Kidney capillary endothelial cell (primary cell): Measurements from ENCODE around the gene DOK7.

Experiments used
- DNase-seq: peaks from one replicate; pipeline ENCODE4 v3.0.0-alpha.2; 2018; ENCODE audit warnings: low spot score

DOK7 gene, protein sequence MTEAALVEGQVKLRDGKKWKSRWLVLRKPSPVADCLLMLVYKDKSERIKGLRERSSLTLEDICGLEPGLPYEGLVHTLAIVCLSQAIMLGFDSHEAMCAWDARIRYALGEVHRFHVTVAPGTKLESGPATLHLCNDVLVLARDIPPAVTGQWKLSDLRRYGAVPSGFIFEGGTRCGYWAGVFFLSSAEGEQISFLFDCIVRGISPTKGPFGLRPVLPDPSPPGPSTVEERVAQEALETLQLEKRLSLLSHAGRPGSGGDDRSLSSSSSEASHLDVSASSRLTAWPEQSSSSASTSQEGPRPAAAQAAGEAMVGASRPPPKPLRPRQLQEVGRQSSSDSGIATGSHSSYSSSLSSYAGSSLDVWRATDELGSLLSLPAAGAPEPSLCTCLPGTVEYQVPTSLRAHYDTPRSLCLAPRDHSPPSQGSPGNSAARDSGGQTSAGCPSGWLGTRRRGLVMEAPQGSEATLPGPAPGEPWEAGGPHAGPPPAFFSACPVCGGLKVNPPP

DNA sequence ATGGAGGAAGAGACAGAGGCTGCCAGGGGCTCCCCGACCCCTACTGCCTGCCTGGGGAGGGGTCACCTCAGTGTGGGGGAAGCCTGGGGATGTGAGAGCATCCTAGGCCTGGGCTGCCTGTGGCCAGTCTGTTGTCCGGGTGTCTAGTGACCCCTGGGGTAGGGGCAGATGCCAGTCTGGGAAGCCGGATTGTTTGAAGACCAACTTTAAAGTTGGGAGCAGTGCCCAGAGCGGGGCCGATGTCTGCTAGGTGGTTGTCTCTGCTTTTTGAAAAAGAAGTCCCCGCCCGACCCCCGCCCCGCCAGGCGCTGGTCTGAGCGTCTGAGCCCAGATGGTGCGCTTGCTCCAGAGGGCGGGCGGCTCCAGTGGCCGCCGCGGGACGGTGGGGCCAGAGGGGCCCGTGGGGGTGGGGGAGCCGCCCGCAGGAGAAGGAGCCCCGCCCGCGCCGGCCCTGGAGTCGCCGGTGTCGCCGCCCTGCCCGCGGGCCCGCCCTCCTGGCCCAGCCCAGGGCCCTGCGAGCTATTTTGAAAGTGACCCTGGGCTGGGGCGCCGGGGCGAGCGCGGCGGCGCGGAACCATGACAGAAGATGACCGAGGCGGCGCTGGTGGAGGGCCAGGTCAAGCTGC, at the start of gene DOK7:
Gene DOK7, plus strand, starts transcription at position 517 of the 626 bp plus-strand sequence. Its CDS starts 70 bp downstream, at position 587.
- DNase-seq, result no peak

DNA sequence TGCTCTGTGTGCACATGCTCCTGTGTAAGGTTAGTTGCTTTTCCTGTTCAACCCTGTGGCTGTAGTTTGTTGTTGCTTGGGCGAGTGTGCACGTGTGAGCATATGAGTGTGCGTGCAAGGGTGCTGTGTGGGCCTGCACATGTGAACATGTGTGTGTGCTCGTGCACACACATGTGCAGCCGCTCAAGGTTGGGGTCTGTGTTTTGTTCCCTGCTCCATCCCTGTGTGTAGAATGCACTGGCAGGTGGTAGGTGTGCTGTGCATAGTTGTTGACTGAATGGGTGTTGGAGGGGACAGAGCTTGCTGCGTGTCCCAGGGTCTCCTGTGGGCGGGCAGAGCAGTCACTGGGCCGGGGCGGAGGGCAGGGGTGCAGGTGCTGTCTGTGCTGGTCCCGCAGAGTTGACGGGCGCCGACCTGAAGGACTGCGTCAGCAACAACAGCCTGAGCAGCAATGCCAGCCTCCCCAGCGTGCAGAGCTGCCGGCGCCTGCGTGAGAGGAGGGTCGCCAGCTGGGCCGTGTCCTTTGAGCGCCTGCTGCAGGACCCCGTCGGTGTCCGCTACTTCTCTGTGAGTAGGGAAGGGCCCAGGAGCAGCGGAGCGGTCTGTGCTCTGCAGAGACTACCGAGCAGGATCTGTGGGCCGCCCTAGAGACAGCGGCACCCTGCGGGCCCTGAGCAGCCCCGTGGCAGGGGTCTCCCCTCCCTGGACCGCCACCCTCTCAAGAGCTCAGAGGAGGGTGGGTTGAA, 49.3 kb upstream of the DOK7 start:
- DNase-seq, result no peak

DNA sequence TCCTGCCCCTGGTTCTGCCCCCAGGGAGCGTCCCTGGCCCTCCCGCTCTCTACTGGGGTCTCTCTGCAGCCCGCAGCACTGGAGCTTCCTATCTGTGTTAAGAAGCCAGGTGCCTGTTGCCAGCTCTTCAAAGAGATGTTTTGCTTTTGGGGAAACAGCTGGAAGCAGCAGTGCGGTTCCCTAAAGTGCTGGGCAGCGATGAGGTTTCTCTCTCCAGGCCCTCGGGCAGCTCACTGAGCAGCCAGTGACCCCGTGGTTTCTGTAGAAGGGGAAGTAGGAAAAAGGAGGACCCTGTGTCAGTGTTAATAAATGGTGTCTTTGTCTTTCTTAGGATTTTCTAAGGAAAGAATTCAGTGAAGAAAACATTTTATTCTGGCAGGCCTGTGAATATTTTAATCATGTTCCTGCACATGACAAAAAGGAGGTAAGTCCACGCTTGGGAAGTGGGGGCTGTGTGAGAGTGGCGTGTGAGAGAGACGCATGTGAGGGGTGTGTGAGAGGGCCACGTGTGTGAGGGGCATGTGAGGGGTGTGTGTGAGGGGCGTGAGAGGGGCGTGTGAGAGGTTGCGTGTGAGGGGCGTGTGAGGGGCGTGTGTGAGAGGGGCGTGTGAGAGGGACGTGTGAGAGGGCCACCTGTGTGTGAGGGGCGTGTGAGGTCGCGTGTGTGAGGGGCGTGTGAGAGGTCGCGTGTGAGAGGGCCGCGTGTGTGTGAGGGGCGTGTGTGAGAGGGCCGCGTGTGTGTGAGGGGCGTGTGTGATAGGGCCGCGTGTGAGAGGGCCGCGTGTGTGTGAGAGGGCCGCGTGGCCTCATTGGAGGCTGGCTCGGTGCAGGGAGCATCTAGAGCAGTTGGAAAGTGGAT, 48.5 kb upstream of the DOK7 start:
- no peak for DNase-seq

DNA sequence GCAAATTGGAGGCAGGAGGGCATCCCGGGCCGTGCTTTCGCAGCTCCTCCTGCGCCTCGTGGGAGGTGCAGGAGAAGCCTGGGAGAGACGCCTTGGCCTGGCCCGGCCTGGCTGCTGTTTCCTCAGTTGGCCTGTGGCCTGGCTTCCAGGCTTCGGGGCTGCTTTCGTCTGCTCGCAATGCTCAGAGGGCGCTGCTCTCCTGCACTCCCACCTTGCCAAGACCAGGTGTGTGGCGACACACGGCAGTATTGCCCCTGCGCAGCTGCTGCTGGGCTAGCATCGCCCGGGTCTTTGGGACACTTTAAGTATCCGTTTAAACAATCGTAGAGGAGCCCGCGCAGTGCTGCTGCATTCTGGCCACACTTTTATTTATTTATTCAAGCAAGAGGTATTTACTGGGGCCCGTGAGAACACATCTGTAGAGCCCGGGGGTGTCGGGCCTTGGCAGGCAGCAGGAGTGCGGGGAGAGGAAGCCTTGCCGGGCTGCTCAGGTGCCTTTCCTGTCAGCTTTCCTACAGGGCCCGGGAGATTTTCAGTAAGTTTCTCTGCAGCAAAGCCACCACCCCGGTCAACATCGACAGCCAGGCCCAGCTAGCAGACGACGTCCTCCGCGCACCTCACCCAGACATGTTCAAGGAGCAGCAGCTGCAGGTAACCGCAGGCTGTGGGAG, 47.5 kb upstream of the DOK7 start:
- no peak for DNase-seq

DNA sequence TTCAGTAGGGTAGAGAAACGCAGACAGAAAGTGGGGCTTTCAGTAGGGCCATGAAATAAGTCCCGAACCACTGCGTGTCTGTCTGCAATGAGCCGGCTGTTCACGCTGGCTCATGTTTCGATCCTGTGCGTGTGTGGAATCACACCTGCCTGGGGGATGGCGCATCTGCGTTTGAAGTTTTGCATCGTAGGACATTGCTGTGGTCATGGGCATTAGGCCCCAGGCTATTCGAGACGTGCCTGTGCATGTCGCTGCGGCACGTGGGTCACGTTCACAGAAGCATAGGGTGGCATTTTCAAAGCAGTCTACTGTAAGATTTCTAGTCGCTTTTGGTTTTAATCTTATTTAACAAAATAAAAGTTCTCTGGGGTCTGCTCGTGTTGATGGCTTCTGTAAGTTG, 46.8 kb upstream of the DOK7 start:
- no peak for DNase-seq

DNA sequence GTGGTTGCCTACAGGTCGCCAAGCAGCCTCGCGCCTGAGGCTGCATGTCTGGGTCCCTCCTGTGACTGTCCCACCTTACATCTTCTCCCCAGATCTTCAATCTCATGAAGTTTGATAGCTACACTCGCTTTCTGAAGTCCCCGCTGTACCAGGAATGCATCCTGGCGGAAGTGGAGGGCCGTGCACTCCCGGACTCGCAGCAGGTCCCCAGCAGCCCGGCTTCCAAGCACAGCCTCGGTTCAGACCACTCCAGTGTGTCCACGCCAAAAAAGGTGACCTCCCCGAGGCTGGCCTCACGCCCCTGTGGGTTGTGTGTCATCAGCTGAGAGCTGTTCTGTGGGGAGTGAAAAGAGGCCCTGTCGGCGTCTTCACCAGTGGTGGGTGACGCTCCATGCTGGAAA, 46.3 kb upstream of the DOK7 start:
- no peak for DNase-seq

DNA sequence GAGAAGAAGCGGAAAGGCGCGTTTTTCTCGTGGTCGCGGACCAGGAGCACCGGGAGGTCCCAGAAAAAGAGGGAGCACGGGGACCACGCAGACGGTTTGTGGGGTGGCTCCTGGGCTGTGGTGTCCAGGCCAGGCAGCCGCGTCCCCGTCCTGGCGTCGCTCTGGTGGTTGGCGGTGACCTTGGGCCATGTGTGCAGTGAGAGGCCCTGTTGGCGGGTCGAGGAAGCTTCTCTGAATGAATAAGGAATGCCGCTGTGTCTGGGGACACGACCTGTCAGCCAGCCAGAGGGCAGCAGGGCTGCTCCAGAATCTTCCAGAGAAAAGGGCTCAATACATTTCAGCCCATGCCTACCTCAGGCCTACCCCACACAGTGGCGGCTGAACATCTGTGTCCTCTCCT, 45.7 kb upstream of the DOK7 start:
- DNase-seq, result no peak

DNA sequence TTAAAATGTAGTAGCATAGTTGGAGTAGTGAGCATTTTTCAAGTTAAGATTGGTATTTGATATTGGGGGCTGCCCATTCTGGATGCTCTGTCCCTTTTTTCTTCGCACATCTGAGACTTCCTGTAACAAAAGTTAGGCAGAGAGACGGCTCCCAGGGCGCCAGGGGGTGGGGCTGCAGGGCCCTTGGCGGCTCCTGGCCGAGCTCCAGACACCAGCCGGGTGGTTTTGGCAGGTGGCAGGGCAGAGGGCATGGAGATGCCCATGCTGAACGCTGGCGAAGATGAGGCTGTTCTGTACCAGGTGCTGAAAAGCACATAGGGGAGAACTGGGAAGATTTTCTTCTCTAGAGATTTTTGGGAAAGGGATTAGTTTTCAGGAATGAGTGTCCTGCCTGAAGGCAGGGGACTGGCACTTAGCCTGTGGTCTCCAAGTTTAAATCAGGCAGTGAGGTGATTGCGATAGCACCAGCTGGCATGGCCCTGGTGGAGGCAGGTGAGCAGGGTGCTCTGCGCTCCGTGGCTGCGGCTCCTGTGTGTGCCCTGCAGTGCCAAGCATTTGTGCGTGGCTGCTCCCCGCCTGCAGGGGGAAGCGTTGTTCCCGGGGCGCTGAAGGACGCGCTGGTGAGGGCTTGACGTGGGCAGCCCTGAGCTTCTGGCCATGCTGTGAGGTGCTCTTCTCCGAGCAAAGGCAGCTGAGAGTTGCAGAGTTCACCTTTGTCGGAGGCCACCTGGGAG, 44.9 kb upstream of the DOK7 start:
- DNase-seq, result no peak

DNA sequence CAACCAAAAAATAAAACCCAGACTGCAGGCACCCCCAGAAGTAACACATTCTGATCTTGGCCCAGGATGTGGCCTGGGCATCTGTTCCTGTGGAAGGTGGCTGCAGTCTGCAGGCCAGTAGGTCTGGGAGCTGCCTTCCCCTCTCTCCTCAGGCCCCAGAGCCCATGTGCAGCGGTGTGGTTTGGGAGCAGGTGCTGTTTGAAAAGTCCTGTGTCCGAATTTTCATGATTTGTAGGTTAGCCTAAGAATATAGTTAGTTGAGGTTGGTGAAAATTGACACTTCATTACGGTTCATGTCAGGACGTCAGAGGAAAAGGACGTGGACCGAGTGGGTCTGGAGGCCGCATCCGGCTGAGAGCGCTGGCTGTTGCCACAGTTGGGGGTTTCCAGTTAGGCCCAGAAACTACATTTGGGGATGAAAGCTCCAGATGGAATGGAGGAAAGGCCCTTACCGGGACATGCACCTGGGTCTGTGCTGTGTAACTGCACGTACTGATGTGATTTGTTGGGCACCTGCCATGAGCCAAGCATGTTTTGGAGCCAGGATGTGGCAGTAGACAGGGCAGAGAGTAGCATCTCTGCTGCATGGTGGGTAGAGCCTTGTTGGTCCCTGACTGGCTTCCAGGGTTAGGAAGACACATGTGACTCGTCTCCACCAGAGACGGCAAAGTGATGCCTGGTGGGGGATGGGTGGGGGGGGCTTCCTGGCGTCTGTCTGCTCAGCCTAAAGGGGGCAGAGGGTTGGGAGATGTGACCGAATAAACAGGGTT, 43.1 kb upstream of the DOK7 start:
- no peak for DNase-seq

DNA sequence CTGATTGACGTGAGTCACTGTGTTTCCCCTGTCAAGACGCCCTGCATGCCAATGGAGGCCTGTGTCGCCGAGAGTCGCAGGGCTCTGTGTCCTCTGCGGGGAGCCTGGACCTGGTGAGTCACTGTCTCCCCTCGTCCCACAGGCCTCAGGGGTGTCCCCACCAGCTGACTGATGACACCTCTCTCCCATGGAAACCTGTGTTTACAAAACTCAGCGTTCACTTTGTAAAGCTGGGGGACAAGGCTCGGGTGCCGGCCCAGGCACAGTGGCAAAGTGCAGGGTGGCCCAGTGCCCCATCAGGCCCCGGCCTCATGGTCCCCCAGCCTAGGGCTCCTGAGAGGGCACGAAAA, 42.5 kb upstream of the DOK7 start:
- DNase-seq, result no peak

DNA sequence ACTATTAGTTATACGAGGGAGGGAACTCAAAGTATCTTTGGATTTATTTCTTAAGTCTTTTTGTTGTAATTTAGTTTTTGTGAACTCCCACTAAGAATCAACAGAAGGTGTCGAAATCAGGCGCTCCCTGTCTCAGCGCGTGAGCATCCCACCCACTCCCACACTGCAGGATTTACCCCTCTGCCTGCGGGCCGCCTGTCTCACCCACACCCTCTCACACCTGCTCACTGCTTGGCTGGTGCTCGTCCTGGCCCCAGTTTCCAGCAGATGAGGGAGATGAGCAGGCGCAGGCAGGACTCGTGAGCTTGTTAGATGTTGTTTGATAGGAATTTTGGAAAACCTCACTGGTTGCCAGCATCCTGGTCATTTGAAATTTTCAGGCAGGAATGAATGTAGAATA, 42.1 kb upstream of the DOK7 start:
- no peak for DNase-seq

DNA sequence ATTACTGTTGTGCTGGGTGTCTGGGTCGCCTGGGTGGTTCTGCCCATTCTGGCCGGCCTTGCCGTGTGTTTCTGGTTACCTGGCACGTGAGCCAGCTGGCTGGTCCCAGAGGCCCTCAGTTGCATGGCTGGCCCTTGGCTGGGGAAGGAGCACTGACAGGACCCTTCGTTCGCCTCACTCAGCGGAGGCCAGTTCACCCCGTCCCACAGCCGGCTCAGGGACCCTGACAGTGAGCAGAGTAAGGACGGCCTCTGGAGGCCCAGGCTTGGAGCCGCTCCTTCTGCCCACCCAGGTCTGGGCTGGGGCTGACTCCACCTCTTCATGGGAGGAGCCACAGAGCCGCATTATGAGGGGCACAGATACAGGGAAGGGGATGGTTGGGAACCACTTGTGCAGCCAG, 41.6 kb upstream of the DOK7 start:
- no peak for DNase-seq

DNA sequence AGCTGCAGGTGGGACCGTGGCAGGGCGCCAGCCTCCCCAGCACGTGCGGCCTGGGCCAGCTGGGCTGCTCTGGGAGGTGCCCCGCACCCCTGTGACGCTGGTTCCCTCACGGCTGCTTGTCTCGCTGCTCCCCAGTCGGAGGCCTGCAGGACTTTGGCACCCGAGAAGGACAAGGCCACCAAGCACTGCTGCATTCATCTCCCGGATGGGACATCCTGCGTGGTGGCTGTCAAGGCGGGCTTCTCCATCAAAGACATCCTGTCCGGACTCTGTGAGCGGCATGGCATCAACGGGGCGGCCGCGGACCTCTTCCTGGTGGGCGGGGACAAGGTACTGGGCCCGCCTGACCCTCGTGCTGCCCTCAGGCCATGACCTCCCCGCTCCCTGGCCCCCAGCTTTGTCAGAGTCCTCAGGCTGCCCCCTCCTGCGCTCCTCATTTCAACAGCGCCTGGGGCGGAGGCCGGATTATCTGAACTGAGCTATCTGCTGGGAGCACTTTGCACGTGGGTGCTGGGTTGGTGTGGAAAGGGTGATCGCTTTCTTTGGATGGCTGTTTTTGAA, 40.8 kb upstream of the DOK7 start:
- DNase-seq, result no peak

DNA sequence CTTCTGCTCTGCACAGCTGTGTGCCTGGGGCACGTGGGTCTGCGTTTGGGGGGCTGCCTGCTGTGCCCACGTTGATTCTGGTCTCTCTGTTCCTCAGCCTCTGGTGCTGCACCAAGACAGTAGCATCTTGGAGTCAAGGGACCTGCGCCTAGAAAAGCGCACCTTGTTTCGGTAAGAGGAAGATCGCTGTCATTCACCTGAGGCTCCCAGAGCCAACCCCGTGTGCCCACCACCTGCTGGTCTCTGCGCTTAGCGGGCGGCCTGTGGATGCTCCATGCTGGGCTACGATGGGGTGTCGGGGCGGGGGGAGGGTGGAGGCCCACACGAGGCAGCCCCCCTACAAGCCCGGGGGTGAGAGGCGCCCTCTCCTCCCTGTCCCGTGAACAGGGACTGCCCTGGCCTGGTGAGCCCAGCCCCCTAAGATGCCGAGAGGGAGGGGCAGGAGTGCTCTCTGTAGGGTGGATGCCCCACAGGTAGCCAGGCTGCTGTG, 40.3 kb upstream of the DOK7 start:
- DNase-seq, result no peak

DNA sequence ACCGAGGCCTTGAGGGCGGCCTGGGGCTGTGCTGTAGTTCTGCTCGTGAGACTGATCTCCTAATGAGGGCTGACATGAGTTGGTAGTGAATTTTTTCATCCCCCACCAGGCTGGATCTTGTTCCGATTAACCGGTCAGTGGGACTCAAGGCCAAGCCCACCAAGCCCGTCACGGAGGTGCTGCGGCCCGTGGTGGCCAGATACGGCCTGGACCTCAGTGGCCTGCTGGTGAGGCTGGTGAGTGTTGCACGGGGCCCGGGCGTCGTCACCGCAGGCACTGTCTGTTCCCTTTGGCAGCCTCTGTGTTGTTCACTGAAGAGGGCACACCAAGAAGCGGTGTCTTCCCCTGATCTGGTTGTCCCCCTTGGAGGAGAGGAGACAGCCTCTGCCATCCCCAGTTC, 39.7 kb upstream of the DOK7 start:
- no peak for DNase-seq

DNA sequence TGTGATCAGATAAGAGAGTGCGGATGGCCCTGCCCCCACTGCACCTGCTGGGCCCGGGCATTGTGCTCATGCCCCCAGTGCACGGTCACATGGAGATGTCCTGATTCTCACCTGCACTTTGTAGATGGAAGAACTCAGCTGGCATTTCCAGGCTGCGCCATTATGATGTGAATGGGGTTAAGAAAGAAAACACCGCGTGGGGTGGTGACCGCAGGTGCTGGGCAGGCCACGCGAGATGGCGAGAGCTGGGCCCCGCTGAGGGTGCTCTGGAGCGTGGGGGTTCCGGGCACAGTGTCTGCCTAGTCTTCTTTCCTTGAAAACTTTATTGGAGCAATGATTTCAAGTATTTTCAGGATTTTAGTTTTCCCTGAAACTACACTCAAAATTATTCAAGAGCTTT, 39.2 kb upstream of the DOK7 start:
- no peak for DNase-seq

DNA sequence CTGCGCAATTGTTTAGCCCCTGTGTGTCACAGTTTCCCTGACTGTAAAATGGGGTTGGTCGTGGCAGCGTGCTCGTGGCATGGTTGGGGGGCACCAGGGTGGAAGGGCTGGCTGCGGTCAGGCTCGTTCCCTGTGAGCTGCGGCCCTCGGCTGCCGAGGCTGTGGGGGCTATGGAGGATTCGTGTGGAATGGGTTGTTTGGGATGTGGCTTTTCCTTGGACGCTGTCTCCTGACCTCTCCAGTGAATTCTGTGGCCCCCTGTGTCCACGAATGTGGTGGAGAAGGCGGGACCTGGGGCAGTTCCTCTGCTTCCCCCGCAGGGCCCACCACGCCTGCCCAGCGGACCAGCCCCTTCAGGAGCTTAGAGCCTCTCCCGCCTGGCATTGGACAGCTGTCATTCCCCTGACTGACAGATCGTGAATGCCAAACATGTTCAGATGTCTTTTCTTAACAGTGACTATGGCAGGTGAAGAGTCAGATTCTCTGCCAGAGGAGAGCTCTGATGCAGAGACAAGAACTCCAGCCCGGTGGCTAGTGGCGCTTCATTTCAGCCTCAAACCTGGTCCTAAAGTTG, 38.5 kb upstream of the DOK7 start:
- no peak for DNase-seq

DNA sequence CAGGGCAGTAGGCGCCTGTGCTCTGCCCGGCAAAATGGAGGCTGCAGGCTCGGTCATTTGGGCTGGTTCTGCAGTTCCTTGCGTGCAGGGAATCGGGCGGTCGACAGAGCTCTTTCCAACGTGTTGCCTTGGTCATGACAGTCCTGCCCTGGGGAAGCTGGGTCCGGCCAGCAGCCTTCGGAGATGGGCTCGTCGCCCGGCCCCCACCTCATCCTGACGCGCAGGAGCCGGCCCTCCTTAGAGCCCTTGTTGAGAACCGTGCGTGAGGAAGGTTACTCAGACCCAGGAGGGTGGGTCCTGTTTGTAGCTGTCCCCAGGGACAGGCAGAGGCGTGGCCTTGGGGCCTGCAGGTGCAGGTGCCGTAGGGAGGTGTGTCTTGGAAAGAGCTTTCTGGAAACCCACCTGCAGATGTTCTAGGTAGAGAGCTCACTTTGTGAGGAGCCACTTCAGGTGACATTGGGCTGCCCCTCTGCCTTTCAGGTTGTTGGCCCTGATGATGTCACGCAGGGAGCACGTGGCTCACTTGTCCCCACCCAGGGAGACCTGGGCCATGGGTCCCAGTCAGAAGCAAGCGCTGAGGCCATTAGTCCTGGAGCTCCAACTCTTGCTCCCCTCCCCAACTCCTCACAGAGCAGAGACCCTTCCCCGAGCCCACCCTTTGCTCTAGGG, 36.5 kb upstream of the DOK7 start:
- no peak for DNase-seq

DNA sequence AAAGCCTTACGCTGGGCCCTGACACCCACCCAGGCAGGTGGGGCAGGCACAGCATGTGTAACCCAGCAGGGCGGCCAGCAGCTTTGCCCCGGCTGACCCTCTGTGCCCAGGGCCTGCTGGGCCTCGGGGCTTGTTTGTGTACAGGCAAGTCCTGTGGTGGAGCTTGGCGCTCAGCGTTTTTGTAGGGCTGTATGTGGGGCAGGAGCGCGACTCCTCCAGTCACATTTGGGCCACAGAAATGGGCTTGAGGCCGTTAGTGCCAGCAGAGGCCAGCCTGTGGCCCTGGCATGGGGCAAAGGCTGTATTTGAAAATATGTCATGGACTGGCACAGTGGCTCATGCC, 36.0 kb upstream of the DOK7 start:
- no peak for DNase-seq
